ENCODE measurements around the gene SORD.
"Not testable (repeated sequence)": the region's sequence is repeated elsewhere in the genome, so short reads cannot be mapped to it uniquely, and the experiment has no call there.

GRCh38 chr15:45082412-45082811, 59.4 kb downstream of the SORD start:
- not testable (repeated sequence) for TF ChIP-seq CTCF (IDR thresholded peaks at IDR 0.05); POLR2AphosphoS5 (IDR thresholded peaks at IDR 0.05; ENCODE audit: insufficient read depth in 1 of 2, low read depth in 1 of 2); POLR2A (IDR thresholded peaks at IDR 0.05)

Data from vagina (tissue), 2 donors.